BLaER1 treated with 17β-estradiol and CSF1 and Interleukin-3, amounts not matched to agents 10 nM and 100 nM (cell line): Measurements from ENCODE around the gene INAFM2.
A peak's percentile ranks its signal among the peaks of the same experiment; 100 is the strongest.

Experiments
- H3K27ac ChIP-seq, 11 experiments: shearing (Covaris generic); formaldehyde crosslinking; 2 replicates each; pipeline ENCODE4 v1.8.1; 2022
- H3K27me3 ChIP-seq, 11 experiments: shearing (Covaris generic); formaldehyde crosslinking; 2 replicates each; pipeline ENCODE4 v1.8.1; 2022
- H3K36me3 ChIP-seq, 11 experiments: shearing (Covaris generic); formaldehyde crosslinking; 2 replicates each; pipeline ENCODE4 v1.8.1; 2022
- H3K4me1 ChIP-seq, 10 experiments: shearing (Covaris generic); formaldehyde crosslinking; 2 replicates each; pipeline ENCODE4 v1.8.1; 2022
- H3K4me2 ChIP-seq, 11 experiments: shearing (Covaris generic); formaldehyde crosslinking; 2 replicates each; pipeline ENCODE4 v1.8.1; 2022
- H3K4me3 ChIP-seq, 10 experiments: shearing (Covaris generic); formaldehyde crosslinking; 2 replicates each; pipeline ENCODE4 v1.8.1; 2022
- H3K9ac ChIP-seq, 11 experiments: shearing (Covaris generic); formaldehyde crosslinking; 2 replicates each; pipeline ENCODE4 v1.8.1; 2022
- H3K9me3 ChIP-seq, 11 experiments: shearing (Covaris generic); formaldehyde crosslinking; replicated peaks in 1 of 11; 2 replicates each; pipeline ENCODE4 v1.8.1; 2022
- H4K20me1 ChIP-seq, 11 experiments: shearing (Covaris generic); formaldehyde crosslinking; 2 replicates each; pipeline ENCODE4 v1.8.1; 2022
- Cebpa-rat ChIP-seq, 11 experiments: shearing (Covaris generic); IDR thresholded peaks; 2 replicates each; pipeline ENCODE4 v1.8.1; 2022

Gene INAFM2

GRCh38 chr15:40296561-40297230 is 26.8 kb upstream of the INAFM2 start:
- Histone ChIP-seq H3K27ac (no peak overlapping the region), H3K4me1 (peaks cover 26 to 66% (median 45%) of the 10 kb centered on the region in 10 experiments), H3K9ac (peak overlapping the region in 2 of 11 experiments; percentile 1 to 30; a peak in 1 of 22 replicates), H3K4me3 (no peak overlapping the region), H3K4me2 (peak overlapping the region in 5 of 11 experiments; percentile 5 to 44 (median 18); a peak in 6 of 22 replicates), H3K9me3 (peaks cover 0 to 23% (median 19%) of the 10 kb centered on the region in 11 experiments; a peak in 18 of 22 replicates), H4K20me1 (peaks cover 0 to 96% (median 0%) of the 10 kb centered on the region in 11 experiments; a peak in 9 of 22 replicates), H3K36me3 (peaks cover 34 to 100% (median 64%) of the 10 kb centered on the region in 11 experiments), H3K27me3 (no peaks in the 10 kb centered on the region)
- no peak for TF ChIP-seq Cebpa-rat (IDR thresholded peaks at IDR 0.05)

GRCh38 chr15:40297356-40297755 is 26.1 kb upstream of the INAFM2 start:
- no peak for TF ChIP-seq Cebpa-rat (IDR thresholded peaks at IDR 0.05)
- Histone ChIP-seq H3K4me2 (no peak overlapping the region), H3K4me1 (peaks cover 31 to 72% (median 51%) of the 10 kb centered on the region in 10 experiments), H3K9me3 (peaks cover 0 to 29% (median 19%) of the 10 kb centered on the region in 11 experiments; a peak in 18 of 22 replicates), H3K4me3 (no peak overlapping the region), H3K27ac (no peak overlapping the region), H3K27me3 (no peaks in the 10 kb centered on the region), H3K9ac (no peak overlapping the region), H3K36me3 (peaks cover 37 to 100% (median 70%) of the 10 kb centered on the region in 11 experiments), H4K20me1 (peaks cover 0 to 96% (median 0%) of the 10 kb centered on the region in 11 experiments; a peak in 9 of 22 replicates)

- no peak overlapping the region for H3K4me3 ChIP-seq
- H3K9me3 ChIP-seq: peaks cover 0 to 32% (median 19%) of the 10 kb centered on the region in 11 experiments; a peak in 18 of 22 replicates
- TF ChIP-seq Cebpa-rat (IDR thresholded peaks at IDR 0.05): no peak
- no peaks in the 10 kb centered on the region for H3K27me3 ChIP-seq
- H3K36me3 ChIP-seq: peaks cover 48 to 100% (median 80%) of the 10 kb centered on the region in 11 experiments
- peaks cover 0 to 99% (median under 1%) of the 10 kb centered on the region in 11 experiments; a peak in 11 of 22 replicates for H4K20me1 ChIP-seq
- H3K27ac ChIP-seq: no peak overlapping the region
- H3K4me1 ChIP-seq: peaks cover 27 to 76% (median 51%) of the 10 kb centered on the region in 10 experiments
- no peak overlapping the region for H3K9ac ChIP-seq
- H3K4me2 ChIP-seq: no peak overlapping the region
Observed at GRCh38 chr15:40298216-40298935, 25.1 kb upstream of the INAFM2 start.

DNA sequence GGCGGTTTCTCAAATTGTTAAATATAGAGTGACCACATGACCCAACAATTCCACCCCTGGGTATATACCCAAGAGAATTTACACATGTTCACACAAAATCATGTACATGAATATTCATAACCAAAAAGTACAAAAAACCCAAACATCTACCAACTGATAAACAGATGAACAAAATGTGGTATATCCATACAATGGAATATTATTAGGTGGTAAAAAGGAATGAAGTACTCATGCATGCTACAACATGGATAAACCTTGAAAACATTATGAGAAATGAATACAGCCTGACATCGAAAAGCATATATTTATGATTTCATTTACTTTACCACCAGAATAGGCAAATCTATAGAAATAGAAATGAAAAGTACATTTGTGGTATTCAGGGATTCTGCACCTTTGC is 23.1 kb upstream of the INAFM2 start:
- H3K36me3 ChIP-seq: peaks cover 49 to 100% (median 81%) of the 10 kb centered on the region in 11 experiments
- no peak for TF ChIP-seq Cebpa-rat (IDR thresholded peaks at IDR 0.05)
- no peak overlapping the region for H3K4me3 ChIP-seq
- H3K9me3 ChIP-seq: peaks cover 0 to 32% (median 19%) of the 10 kb centered on the region in 11 experiments; a peak in 18 of 22 replicates
- no peak overlapping the region for H3K9ac ChIP-seq
- H4K20me1 ChIP-seq: peaks cover 0 to 100% (median 14%) of the 10 kb centered on the region in 11 experiments; a peak in 12 of 22 replicates
- peaks cover 15 to 76% (median 40%) of the 10 kb centered on the region in 10 experiments for H3K4me1 ChIP-seq
- no peaks in the 10 kb centered on the region for H3K27me3 ChIP-seq
- H3K27ac ChIP-seq: no peak overlapping the region
- peak overlapping the region in 1 of 11 experiments; percentile 91; a peak in 1 of 22 replicates for H3K4me2 ChIP-seq

GRCh38 chr15:40300771-40301170 is 22.7 kb upstream of the INAFM2 start:
- H3K4me2 ChIP-seq: peak overlapping the region; percentile 35 to 91 (median 56); a peak in 14 of 22 replicates
- no peaks in the 10 kb centered on the region for H3K27me3 ChIP-seq
- peaks cover 0 to 100% (median 14%) of the 10 kb centered on the region in 11 experiments; a peak in 12 of 22 replicates for H4K20me1 ChIP-seq
- peaks cover 49 to 100% (median 76%) of the 10 kb centered on the region in 11 experiments for H3K36me3 ChIP-seq
- no peak overlapping the region for H3K27ac ChIP-seq
- 0 out of 22 replicates have a peak overlapping the region, but pooled peaks of 1 of the 11 experiments have one; percentile 19 for H3K9ac ChIP-seq
- H3K9me3 ChIP-seq: peaks cover 0 to 32% (median 19%) of the 10 kb centered on the region in 11 experiments; a peak in 18 of 22 replicates
- no peak overlapping the region for H3K4me3 ChIP-seq
- peaks cover 19 to 76% (median 41%) of the 10 kb centered on the region in 10 experiments for H3K4me1 ChIP-seq
- no peak for TF ChIP-seq Cebpa-rat (IDR thresholded peaks at IDR 0.05)

DNA sequence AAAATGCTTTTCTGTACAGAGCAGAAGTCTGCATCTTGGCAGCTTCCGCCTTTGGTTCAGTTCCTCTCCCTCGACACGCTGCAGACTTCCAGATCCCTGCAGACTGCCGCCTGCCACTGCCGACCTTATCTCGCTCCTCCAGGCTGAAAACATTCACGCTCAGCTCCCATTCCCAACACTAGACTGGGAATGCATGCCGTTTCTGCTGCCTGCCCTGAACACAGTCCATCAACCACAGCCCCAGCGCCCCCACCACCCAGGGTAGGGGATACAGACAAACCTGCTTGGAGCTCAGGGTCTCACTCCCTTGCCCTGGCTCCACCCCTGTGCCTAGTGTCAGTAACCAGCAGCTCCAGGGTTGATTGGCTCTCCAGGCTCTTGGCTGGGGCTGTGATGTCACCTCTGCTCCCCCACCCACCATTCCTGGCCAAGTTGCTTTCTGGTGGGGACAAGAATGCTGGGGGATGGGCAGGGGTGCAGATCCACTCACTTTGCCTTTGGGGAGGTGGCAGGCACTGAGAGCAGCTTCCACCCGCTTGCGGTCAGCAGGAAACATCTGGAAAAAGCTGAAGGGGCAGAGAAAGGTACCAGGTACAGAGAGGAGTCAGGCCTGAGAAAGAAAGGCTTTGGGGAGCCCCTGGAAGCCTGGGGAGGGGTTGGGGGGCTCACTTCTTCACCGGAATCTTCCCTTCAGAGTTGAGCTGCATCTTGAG is 21.9 kb upstream of the INAFM2 start:
- no peak for TF ChIP-seq Cebpa-rat (IDR thresholded peaks at IDR 0.05)
- Histone ChIP-seq H3K9me3 (peaks cover 0 to 32% (median 19%) of the 10 kb centered on the region in 11 experiments; a peak in 18 of 22 replicates), H4K20me1 (peaks cover 0 to 100% (median 18%) of the 10 kb centered on the region in 11 experiments; a peak in 12 of 22 replicates), H3K9ac (no peak overlapping the region), H3K27ac (no peak overlapping the region), H3K27me3 (no peaks in the 10 kb centered on the region), H3K4me3 (peak overlapping the region in 2 of 10 experiments; percentile 7 to 15; a peak in 1 of 20 replicates), H3K36me3 (peaks cover 49 to 92% (median 75%) of the 10 kb centered on the region in 11 experiments), H3K4me1 (peaks cover 26 to 76% (median 41%) of the 10 kb centered on the region in 10 experiments), H3K4me2 (peak overlapping the region; percentile 35 to 91 (median 56))

DNA sequence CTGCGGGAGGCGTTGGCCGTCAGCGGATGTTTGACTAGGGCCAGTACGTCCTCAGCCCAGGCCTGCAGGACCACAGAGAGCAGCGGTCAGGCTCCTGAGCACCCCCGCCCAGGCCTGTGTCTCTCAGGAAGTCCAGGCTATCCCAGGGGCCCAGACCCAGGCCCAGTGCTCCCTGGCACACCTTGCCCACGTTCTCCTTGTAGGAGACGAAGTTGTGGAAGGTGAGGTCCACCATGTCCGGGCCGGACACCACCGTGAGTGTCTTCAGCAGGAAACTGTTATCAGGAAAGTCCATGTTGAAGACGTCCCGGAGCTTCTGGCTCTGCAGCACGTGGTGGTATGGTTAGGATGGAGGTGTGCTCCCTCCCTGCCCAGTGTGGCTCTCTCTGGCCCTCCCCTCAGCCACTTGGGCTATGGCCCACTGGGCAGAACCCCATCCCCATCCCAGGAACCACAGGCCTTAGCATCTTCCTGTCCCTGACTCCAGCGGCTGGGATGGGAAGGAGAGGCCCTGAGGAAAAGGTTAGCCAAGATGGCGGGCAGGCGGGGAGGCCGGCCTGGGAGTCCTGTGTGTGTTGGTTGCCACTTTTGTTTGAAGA is 21.1 kb upstream of the INAFM2 start:
- H3K9me3 ChIP-seq: peaks cover 0 to 32% (median 19%) of the 10 kb centered on the region in 11 experiments; a peak in 18 of 22 replicates
- H4K20me1 ChIP-seq: peaks cover 0 to 92% (median 18%) of the 10 kb centered on the region in 11 experiments; a peak in 12 of 22 replicates
- H3K9ac ChIP-seq: no peak overlapping the region
- no peak overlapping the region for H3K4me3 ChIP-seq
- H3K36me3 ChIP-seq: peaks cover 49 to 84% (median 72%) of the 10 kb centered on the region in 11 experiments
- H3K4me1 ChIP-seq: peaks cover 34 to 74% (median 46%) of the 10 kb centered on the region in 10 experiments
- H3K27ac ChIP-seq: no peak overlapping the region
- no peak for TF ChIP-seq Cebpa-rat (IDR thresholded peaks at IDR 0.05)
- H3K27me3 ChIP-seq: no peaks in the 10 kb centered on the region
- peak overlapping the region in 7 of 11 experiments; percentile 54 to 91 (median 57); a peak in 12 of 22 replicates for H3K4me2 ChIP-seq

DNA sequence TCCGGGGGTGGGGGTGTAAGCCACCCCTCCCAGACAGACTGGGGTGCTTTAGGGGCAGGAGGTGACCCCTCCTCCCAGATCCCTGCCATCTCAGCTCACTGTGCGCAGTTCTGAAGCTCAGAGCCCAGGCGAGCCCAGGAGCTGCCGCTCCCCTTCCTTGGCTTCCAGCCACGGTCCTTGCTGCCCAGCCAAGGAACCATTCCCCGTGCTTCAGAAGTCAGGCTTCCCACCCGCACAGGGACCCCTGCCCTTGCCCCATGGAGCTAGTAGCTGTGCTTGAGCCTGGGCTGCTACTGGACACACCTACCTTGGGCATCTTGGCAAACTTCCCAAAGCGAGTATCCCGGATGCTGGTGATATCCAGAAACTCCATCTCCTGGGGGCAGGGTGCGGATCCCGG is 20.5 kb upstream of the INAFM2 start:
- no peak for TF ChIP-seq Cebpa-rat (IDR thresholded peaks at IDR 0.05)
- H3K4me2 ChIP-seq: peak overlapping the region in 4 of 11 experiments; percentile 57 to 100 (median 95); a peak in 4 of 22 replicates
- peaks cover 0 to 32% (median 19%) of the 10 kb centered on the region in 11 experiments; a peak in 18 of 22 replicates for H3K9me3 ChIP-seq
- no peak overlapping the region for H3K4me3 ChIP-seq
- H3K36me3 ChIP-seq: peaks cover 47 to 78% (median 66%) of the 10 kb centered on the region in 11 experiments
- no peaks in the 10 kb centered on the region for H3K27me3 ChIP-seq
- no peak overlapping the region for H3K9ac ChIP-seq
- H3K4me1 ChIP-seq: peaks cover 38 to 69% (median 48%) of the 10 kb centered on the region in 10 experiments
- peaks cover 0 to 86% (median 18%) of the 10 kb centered on the region in 11 experiments; a peak in 12 of 22 replicates for H4K20me1 ChIP-seq
- no peak overlapping the region for H3K27ac ChIP-seq
